Esophagus muscularis mucosa (tissue), 4 donors: Measurements from ENCODE around the gene PRM2.

Experiments
- CTCF ChIP-seq, 3 experiments: fragments of 200-600 bp in 2 of 3; fragments of 450-650 bp in 1 of 3; sonication (generic) in 2 of 3; IDR thresholded peaks; one replicate each; pipeline ENCODE4 v1.5.1; 2017 to 2019; ENCODE audit warnings: antibody characterized with exemption in 3 of 3, mild to moderate bottlenecking in 2 of 3, moderate library complexity in 1 of 3
- EP300 ChIP-seq: sonication (generic); formaldehyde crosslinking; IDR thresholded peaks from one replicate; pipeline ENCODE4 v1.6.1; 2017; ENCODE audit warnings: antibody characterized with exemption
- POLR2A ChIP-seq: fragments of 450-650 bp; IDR thresholded peaks from one replicate; pipeline ENCODE4 v1.6.1; 2017; ENCODE audit warnings: antibody characterized with exemption, moderate library complexity, mild to moderate bottlenecking, low read depth
- POLR2AphosphoS5 ChIP-seq, 2 donors: sonication (generic); formaldehyde crosslinking; IDR thresholded peaks; one replicate each; pipeline ENCODE4 v1.6.1; 2017; ENCODE audit warnings: antibody characterized with exemption in 2 of 2

GRCh38 chr16:11283820-11284248 lies 7.6 kb upstream of the PRM2 start:
- TF ChIP-seq CTCF (IDR thresholded peaks at IDR 0.05) (no peak), POLR2A (no peak), POLR2AphosphoS5 (IDR thresholded peaks at IDR 0.05) (no peak), EP300 (no peak)
